Activated T-helper 1 cell treated with Interleukin-2 at 50 U/mL for 16 hours (primary cell): Measurements from ENCODE around the gene CDCA8.
A peak's percentile ranks its signal among the peaks of the same experiment; 100 is the strongest.
"Not testable (repeated sequence)": the region's sequence is repeated elsewhere in the genome, so short reads cannot be mapped to it uniquely, and the experiment has no call there.

Experiments
- DNase-seq: peaks from one replicate; pipeline ENCODE4 v3.0.0-alpha.2; 2020; ENCODE audit warnings: low read depth

The CDCA8 gene

DNA sequence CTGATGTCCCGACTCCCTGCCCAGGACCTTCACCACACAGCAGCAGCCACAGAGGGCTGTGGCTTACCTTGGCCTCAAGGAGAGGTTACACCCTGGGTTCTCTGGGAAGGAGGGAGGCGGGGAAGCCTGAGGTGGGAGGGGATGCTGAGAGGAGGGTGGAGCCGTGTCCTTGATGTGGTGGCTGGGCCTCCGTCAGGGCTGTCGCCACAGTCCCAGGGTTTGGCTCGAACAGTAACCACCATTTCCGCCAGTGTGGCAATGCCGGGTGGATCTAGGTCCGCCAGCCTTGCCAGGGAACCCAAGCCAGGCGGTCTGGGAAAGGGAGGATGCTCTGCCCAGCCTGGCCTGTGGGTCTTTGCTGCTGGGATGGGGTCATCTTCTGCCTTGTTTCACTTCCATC, 18.4 kb upstream of the CDCA8 start:
- peak; percentile 47 for DNase-seq

DNA sequence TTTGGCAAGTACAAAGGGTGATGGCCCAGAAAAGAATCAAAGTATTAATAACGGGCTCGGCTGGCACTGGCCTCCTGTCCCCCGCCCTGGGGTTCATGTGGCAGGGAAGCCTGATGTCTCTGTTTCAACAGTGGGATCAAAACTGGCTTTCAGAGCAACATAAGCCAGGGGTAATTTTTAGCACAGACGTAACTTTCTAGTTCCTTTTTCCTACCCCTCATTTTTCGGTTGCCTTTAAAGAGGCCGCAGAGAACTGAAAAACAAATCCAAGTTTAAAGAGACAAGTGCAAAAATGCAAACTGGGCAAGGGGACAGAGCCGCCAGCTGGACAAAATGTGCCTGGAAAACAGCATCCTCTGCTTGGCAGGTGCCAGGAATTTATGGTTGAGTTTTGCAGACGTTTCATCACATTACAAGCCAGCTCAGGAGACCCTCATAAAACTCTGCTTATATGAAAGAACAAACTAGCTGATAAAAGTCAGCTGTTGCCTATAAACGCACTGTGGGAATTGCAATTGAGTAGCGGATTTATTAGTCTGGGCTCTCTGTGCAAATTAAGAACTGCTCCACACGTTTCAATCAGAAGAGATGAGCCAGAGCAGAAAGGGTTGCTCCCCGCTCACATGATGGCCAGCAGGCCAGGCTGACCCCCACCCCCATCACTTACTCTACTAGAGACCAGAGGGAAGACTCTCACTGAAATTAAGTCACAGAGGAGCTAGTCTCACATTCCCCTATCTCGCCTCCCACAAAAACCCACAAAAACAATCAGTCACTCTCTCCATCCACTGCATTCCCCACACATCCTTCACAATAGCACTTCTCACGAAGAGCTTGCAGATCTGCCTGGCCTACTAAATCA, 15.8 kb upstream of the CDCA8 start:
- DNase-seq: no peak

DNA sequence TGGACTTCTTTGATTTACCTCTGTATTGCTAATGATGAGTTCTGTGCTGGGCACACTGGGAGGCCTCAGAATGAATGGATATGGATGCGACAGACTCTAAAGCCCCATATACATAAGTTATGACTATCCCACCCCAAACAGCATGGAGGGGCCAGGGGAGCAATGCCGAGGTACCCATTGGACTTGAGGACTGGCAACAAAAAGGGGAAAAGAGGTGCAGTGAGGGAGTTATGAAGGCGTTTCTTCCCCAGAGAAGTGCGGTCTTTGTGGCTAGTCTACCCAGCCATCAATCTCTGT, 15.2 kb upstream of the CDCA8 start:
- DNase-seq: no peak

DNA sequence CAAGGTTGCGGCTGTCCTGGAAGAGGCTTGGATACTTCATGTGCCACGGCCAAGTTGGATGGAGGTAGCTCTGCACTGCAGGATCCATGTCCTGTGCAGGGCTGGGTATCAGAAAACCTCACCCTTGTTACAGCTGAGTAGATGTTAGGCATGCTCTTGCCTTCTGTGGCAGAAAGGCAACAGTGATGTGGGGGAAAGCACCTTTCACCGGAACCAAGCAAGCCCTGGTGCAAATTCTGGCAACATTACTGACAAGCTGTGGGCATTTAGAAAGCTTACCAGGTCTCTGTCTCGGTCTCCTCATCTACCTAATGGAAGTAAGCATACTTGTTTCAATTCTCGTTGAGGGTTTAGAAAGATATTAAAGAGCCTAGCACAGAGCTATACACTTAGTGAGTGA, 14.5 kb upstream of the CDCA8 start:
- DNase-seq: no peak

DNA sequence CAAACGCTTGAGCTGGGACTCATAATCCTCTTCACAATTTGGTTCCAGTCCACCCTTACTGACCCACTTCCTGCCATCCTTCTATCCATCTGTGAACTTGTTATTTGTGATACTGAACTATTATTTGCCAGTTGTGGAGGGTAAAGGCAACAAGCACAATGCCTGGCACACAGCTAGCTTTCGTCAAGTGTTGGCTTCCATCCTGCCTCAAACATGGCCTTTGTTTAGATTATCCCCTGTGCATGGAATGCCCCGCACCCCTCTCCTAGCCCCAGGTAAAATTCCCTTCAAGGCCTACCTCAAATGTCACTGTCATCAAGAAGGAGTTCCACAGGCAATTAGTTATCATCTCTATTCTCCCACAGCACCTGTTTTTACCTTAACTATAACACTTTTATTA, 11.4 kb upstream of the CDCA8 start:
- DNase-seq: no peak

DNA sequence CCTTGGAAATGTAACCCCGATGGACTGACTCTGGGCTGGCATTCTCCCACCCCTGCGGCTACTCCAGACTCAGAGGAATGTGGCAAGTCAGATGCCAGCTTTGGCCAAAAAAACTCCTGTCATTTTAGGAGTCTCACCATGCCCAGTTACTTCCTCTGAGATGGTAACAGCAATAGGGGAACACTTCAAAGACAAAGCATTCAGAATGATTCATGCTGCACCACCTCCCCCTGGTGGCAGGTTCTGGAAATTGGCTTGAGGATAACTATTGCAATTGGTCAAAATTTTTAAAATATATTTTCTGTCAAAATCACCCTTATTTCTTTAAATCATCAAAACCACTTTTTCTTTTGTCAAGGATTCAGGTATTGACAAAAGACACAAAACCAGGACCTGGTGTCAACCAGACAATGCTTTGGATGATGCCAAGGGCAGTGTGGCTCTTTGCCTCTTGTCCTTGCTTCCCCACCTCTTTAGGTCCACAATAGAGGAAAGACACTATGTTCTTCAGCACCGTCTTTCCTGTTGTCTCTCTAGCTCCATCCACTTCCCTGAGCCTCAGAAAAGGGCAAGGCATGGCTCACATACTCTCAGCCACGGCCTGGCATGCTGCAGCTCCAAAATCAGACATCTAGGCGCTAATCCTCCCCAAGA, 9.9 kb upstream of the CDCA8 start:
- DNase-seq: peak; percentile 50

DNA sequence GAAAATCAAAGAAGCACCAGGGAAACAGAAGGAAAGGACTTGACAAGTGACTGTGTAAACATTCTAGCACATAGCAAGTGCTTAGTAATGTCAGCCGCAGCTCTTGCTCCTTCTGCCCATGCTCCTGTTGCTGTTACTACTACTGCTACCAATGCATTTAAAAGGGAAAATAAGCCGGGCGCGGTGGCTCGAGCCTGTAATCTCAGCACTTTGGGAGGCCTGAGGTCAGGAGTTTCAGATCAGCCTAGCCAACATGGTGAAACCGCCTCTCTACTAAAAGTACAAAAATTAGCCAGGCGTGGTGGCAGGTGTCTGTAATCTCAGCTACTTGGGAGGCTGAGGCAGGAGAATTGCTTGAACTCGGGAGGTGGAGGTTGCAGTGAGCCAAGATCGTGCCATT, 8.1 kb upstream of the CDCA8 start:
- DNase-seq: not testable (repeated sequence)

DNA sequence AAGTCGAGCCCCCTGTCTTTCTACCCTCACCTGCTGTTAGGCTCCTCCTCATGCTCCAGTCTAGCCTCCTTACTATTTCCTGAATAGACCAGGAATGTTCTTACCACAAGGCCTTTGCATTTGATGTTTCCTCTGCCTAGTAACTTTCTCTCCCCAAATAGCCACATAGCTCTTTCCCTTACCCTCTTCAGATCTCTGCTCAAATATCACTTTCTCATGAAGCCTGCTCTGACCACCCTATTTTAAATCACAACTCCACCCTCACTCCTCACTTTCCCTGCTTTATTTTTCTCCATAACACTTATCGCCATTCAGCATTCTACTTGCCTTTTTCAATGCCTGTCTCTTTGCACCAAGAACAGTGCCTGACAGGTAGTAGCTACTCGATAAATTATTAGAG, 6.6 kb upstream of the CDCA8 start:
- DNase-seq: no peak

DNA sequence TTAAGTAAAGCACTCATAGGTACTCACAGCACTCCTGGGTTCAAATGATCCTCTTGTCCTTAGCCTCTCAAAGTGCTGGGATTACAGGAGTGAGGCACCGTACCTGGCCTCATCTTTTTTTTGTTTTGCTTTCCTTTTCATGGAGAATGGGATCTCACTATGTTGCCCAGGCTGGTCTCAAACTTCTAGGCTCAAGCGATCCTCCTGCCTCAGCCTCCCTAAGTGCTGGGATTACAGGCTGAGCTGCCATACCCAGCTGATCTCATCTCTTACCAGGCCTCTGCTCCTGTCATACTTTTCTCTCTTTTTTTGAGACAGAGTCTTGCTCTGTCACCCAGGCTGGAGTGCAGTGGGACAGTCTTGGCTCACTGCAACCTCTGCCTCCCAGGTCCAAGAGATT, 4.6 kb upstream of the CDCA8 start:
- DNase-seq: not testable (repeated sequence)

DNA sequence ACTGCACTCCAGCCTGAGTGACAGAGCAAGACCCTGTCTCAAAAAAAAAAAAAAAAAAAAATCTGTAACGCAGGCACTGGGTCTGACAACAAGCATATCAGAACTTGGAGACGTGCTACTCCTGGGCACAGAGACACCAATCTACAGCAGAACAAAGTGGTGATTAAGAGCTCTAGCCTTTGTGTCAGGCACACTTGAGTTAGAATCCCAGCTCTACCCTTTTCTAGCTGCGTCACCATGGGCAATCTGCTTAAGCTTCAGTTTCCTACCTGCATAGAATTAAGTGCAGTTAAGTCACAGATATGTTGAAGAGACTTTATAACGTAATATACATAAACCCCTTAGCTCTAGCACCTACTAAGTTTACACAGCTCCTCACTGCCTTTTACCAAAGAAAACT, 3.4 kb upstream of the CDCA8 start:
- no peak for DNase-seq

DNA sequence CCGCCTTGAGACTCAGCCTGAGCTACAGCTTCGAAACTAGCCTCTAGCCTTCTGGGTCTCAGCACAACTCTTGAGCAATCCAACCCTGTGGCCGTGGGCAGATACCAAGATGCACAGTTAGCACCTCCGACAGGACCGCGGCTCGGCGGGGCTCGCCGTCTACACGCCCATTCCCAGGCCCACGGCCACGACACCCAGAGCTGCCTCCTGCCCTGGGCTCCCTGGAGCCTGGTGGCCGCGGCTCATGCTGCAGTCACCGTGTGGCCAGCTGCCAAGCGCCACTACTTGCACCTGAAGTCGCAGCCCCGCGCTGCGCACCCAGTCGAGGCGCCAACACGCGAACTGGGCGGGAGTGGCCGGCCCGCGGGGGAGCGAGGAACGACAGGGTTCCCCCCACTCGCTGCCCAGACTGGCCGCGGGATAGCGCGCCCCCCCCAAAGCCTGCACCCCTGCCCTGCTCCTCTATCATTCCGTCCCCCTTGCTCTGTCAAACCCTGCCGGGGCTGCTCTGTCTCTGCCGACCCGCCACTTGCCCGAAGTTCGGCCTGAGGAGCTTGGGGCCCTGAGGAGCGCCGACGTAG, 729 bp upstream of the CDCA8 start:
- DNase-seq: no peak

DNA sequence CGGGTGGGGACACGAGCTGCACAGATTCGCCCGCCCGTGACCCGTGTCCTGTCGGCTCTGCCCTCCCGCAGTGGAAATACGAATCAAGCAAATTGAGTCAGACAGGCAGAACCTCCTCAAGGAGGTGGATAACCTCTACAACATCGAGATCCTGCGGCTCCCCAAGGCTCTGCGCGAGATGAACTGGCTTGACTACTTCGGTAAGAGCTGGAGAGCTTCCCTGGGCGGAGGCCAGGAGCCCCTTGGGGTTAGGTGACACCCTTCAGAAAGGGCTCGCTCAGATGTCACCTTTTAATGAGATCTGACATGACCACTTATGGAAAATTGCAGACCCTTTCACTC, 489 bp downstream of the CDCA8 start:
- DNase-seq: no peak

DNA sequence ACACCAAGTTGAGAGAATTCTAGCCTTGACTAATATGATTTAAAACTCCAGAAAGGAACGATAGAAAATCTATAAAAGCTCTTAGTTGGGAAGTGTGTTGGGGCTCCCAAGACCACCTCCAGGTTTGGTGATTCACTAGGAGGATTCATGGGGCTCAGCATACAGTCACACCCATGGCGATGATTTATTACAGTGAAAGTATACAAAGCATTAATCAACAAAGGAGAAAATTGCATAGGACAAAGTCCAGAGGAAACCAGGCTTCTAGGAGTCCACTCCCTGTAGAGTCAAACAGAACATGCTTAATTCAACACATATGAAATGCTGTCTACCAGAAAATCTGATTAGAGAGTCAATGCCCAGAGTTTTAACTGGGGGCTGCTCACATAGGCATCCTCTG, 4.8 kb downstream of the CDCA8 start:
- no peak for DNase-seq

DNA sequence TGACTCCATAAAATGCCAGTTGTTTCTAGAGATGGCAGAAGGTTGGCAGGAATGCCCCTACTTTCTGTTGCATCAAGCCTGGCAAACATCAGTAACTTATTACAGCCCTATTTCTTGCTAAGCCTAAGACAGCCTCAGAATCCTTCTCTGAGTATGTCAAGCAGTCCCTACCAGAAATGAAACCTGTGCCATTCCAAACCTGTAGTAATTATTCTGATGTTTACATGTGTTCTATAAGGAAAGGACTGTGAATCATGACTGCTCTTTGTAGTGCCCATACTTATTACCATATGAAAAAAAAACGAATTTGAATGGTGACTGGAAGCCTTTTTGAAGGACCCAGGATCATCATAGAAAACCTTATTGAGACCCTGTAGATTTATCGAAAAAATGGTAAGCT, 5.4 kb downstream of the CDCA8 start:
- DNase-seq: no peak

DNA sequence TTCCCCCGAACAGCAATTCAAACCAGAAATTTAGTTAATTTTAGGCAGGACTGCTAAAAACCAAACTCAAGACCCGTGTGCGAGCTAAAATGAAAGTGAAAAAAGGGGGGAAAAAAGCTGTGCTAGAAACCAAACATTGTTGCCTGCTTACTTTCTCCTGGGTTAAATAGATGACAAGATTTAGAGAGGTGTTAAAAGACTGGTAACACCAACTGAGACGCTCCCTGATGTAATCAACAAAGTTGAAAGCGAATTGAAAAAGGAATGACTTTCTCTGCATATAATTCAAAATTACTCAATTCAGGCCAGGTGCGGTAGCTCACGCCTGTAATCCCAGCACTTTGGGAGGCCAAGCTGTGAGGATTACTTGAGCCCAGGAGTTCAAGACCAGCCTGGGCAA, 6.8 kb downstream of the CDCA8 start:
- DNase-seq: no peak

DNA sequence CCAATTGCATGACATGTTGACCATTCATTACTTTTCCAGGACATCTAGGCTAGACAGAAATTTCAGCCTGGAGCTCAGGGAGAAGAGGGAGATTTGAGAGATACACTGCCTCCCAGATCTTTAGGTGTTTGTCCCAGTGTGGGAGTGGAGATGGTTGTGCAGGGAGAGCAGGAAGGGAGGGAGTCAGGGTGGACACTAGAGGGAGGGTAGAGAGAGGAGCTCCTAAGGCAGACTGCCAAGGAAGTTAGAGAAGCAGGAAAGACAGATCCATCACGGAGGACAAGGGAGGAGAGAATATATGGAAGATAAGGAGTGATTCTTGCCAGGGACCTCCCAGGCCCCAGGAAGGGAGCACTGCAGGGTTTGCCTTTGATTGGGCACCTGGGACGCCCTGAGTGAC, 8.7 kb downstream of the CDCA8 start:
- DNase-seq: no peak

DNA sequence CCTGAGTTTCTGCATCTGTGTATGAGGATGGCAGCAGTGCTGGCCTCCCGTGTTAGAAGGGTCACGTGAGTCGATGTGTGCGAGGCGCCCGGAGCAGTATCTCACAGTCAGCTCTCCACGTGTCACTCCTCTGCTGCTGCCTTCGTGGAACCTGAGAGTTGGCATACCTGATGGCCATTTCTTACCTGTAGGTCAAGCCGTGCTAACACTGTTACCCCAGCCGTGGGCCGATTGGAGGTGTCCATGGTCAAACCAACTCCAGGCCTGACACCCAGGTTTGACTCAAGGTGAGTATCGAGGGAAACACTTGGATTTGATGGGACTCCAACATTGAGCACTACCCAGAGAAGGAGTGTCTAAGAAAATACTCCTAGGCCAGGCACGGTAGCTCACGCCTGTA, 10.7 kb downstream of the CDCA8 start:
- no peak for DNase-seq

DNA sequence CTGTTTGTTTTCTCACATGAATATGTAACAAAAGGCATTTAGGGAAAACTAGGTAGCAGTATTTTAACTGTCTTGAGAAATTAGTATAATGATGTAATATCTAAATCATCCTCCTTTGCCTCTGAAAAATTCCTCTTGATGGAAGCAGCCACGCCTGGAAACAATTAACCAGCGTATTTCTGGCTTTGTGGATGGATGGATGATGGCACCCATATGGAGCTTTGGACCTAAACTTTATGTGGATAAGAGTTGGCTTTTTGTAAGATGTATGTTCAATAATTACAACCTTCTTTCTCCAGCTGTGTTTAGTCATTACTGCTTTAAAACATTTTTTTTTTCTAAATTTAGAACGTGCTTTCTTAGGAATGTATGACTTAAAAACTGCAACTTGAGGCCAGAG, 12.7 kb downstream of the CDCA8 start:
- DNase-seq: no peak

DNA sequence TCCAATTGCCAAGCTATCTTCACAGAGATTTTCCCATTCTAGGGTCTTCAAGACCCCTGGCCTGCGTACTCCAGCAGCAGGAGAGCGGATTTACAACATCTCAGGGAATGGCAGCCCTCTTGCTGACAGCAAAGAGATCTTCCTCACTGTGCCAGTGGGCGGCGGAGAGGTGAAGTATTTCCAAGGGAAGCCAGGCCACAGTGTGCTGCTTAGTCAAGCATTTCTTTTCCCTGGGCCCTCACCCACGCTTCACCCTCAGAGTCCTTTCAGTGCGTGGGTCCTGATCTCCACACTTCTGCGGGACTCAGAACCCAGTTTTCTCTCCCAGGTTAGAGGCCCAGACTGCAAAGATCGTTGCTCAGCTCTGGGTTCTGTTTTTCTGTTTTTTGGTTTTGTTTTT, 13.1 kb downstream of the CDCA8 start:
- no peak for DNase-seq

DNA sequence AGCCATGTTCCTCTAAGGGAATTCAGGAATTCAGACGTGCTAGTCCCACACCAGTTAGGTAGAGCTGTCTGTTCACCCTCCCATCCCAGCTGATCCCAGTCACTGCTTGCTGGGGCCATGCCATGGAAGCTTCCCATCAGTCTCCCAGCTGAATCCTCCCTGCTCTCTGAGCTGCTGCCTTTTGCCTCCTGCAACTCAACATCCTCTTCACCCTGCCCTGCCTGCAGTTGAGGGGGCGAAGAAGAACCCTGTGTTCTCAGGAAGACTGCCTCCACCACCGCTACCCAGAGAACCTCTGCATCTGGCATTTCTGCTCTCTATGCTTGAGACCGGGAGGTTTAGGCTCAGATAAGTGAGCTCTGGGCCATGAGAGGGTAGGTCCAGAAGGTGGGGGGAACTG, 16.2 kb downstream of the CDCA8 start:
- DNase-seq: no peak

DNA sequence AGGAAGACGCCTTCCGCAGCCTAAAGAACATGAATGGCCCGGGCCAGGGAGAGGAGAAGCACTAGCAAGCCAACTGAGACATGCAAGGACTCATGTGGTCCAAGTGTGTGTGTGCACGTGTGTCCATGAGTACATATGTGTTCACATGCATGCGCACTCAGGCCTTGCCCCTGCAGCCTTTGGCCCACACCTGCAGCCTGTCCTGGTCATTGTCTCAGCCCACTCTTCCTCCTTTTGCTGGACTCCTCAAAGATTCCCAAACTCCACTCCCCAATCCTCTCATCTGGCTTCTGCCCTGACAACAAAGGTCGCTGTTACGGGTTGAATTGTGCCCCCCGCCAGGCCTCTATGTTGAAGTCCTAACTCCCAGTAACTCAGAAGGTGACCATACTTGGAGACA, 21.9 kb downstream of the CDCA8 start:
- DNase-seq: no peak

DNA sequence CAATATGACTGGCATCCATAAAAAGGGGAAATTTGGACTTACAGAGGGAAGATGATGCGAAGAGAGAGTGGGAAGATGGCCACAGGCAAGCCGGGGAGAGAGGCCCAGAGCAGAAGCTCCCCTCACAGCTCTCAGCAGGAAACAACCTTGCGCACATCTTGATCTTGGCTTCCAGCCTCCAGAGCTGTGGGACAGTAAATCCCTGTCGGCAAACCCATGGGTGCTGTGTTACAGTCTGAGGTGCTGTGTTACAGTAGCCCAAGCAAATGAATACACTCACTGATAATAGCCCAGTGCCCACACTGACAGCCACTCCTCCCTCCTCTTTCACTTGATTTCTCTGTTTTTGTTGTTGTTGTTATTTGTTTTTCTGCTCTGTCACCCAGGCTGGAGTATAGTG, 22.4 kb downstream of the CDCA8 start:
- DNase-seq: no peak

DNA sequence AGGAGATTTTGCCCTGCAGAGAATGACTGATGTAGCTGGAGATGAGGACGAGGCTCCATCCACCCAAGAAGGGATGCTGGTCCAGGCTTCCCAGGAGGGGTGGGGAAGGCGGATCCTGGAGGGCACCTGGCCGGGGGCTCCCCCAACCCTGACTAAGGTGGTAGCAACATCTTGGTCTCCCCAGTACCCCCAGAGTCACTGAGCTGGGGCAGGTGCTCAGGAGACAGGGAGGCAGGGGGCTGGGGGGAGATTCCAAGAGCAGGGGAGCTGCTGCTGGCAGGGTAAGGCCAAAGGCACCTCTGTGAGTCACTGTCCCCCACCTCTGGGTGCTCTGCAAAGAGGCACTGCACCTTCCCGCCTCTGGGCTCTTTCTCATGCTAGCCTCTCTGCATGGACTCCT, 24.0 kb downstream of the CDCA8 start:
- no peak for DNase-seq

DNA sequence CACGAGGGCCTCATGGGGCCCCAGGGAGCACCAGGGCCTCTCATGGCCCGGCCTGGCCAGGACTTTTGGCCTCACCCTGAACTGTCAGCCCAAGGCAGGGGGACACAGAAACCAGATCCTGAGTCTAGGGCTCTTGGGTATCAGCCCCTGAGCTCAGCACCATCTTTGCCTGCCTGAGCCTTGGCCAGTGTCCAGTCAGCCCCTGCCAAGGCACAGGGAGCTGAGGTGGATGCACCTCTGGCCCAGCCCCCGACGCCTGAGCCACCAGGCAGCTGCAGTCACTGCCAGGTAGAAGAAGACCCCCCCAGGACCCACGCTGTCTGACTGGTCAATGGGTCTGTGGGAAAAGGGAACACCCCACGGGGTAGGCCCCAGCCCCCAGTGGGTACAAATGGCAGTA, 25.3 kb downstream of the CDCA8 start:
- no peak for DNase-seq
